ENCODE data around the gene ARL15.

Gene ARL15

GRCh38 chr5:54295651-54296276 lies 14.6 kb downstream of the ARL15 start:
- H3K4me1 ChIP-seq (ENCODE audit: insufficient read depth, low read length) = peaks cover 8% of the 10 kb centered on the region; the same call in 1 of the 2 replicates
- H3K4me3 ChIP-seq (ENCODE audit: low read length) = no peak overlapping the region
- H3K36me3 ChIP-seq (ENCODE audit: insufficient read depth, low read depth, low read length) = no peaks in the 10 kb centered on the region
- H3K27me3 ChIP-seq (ENCODE audit: insufficient read depth, low read length) = no peaks in the 10 kb centered on the region
- no peak overlapping the region for H3K9ac ChIP-seq (ENCODE audit: low read depth, low read length)
- H3K9me3 ChIP-seq (ENCODE audit: insufficient read depth, low read depth, low read length) = no peaks in the 10 kb centered on the region
- no peak overlapping the region for H3K27ac ChIP-seq (ENCODE audit: low read length)

- Histone ChIP-seq H3K9ac (ENCODE audit: low read depth, low read length) (no peak overlapping the region), H3K27me3 (ENCODE audit: insufficient read depth, low read length) (no peaks in the 10 kb centered on the region), H3K9me3 (ENCODE audit: insufficient read depth, low read depth, low read length) (no peaks in the 10 kb centered on the region), H3K4me3 (ENCODE audit: low read length) (no peak overlapping the region), H3K27ac (ENCODE audit: low read length) (no peak overlapping the region), H3K4me1 (ENCODE audit: insufficient read depth, low read length) (peaks cover 11% of the 10 kb centered on the region; the same call in 1 of the 2 replicates), H3K36me3 (ENCODE audit: insufficient read depth, low read depth, low read length) (no peaks in the 10 kb centered on the region)
Measured at GRCh38 chr5:54294097-54294667, 16.2 kb downstream of the ARL15 start.

GRCh38 chr5:54292866-54293265 lies 17.5 kb downstream of the ARL15 start:
- no peak overlapping the region for H3K4me3 ChIP-seq (ENCODE audit: low read length)
- no peak overlapping the region for H3K27ac ChIP-seq (ENCODE audit: low read length)
- no peaks in the 10 kb centered on the region for H3K27me3 ChIP-seq (ENCODE audit: insufficient read depth, low read length)
- peaks cover 11% of the 10 kb centered on the region; the same call in 1 of the 2 replicates for H3K4me1 ChIP-seq (ENCODE audit: insufficient read depth, low read length)
- no peaks in the 10 kb centered on the region for H3K36me3 ChIP-seq (ENCODE audit: insufficient read depth, low read depth, low read length)
- H3K9me3 ChIP-seq (ENCODE audit: insufficient read depth, low read depth, low read length) = no peaks in the 10 kb centered on the region
- H3K9ac ChIP-seq (ENCODE audit: low read depth, low read length) = no peak overlapping the region

- Histone ChIP-seq H3K9me3 (ENCODE audit: insufficient read depth, low read depth, low read length) (no peaks in the 10 kb centered on the region), H3K36me3 (ENCODE audit: insufficient read depth, low read depth, low read length) (no peaks in the 10 kb centered on the region), H3K4me3 (ENCODE audit: low read length) (no peak overlapping the region), H3K27me3 (ENCODE audit: insufficient read depth, low read length) (no peaks in the 10 kb centered on the region), H3K9ac (ENCODE audit: low read depth, low read length) (no peak overlapping the region), H3K27ac (ENCODE audit: low read length) (no peak overlapping the region), H3K4me1 (ENCODE audit: insufficient read depth, low read length) (peaks cover 14% of the 10 kb centered on the region; the same call in 1 of the 2 replicates)
Measured at GRCh38 chr5:54291498-54291897, 18.9 kb downstream of the ARL15 start.

GRCh38 chr5:54289769-54290168 lies 20.6 kb downstream of the ARL15 start:
- H3K9me3 ChIP-seq (ENCODE audit: insufficient read depth, low read depth, low read length) = no peaks in the 10 kb centered on the region

GRCh38 chr5:54288568-54289217 lies 21.7 kb downstream of the ARL15 start:
- Histone ChIP-seq H3K4me3 (ENCODE audit: low read length) (no peak overlapping the region), H3K27ac (ENCODE audit: low read length) (no peak overlapping the region), H3K27me3 (ENCODE audit: insufficient read depth, low read length) (no peaks in the 10 kb centered on the region), H3K9me3 (ENCODE audit: insufficient read depth, low read depth, low read length) (no peaks in the 10 kb centered on the region), H3K4me1 (ENCODE audit: insufficient read depth, low read length) (peaks cover 9% of the 10 kb centered on the region; the same call in 1 of the 2 replicates), H3K9ac (ENCODE audit: low read depth, low read length) (no peak overlapping the region), H3K36me3 (ENCODE audit: insufficient read depth, low read depth, low read length) (no peaks in the 10 kb centered on the region)

More at GRCh38 chr5:54289769-54290168, 20.6 kb downstream of the ARL15 start:
- Histone ChIP-seq H3K36me3 (ENCODE audit: insufficient read depth, low read depth, low read length) (no peaks in the 10 kb centered on the region), H3K4me1 (ENCODE audit: insufficient read depth, low read length) (peaks cover 9% of the 10 kb centered on the region; the same call in 1 of the 2 replicates), H3K27ac (ENCODE audit: low read length) (no peak overlapping the region), H3K27me3 (ENCODE audit: insufficient read depth, low read length) (no peaks in the 10 kb centered on the region), H3K4me3 (ENCODE audit: low read length) (no peak overlapping the region), H3K9ac (ENCODE audit: low read depth, low read length) (no peak overlapping the region)

GRCh38 chr5:54285686-54286085 lies 24.7 kb downstream of the ARL15 start:
- Histone ChIP-seq H3K4me3 (ENCODE audit: low read length) (no peak overlapping the region), H3K9ac (ENCODE audit: low read depth, low read length) (peak overlapping the region; percentile 14; the same call in 1 of the 2 replicates), H3K36me3 (ENCODE audit: insufficient read depth, low read depth, low read length) (no peaks in the 10 kb centered on the region), H3K27me3 (ENCODE audit: insufficient read depth, low read length) (no peaks in the 10 kb centered on the region), H3K27ac (ENCODE audit: low read length) (no peak overlapping the region), H3K9me3 (ENCODE audit: insufficient read depth, low read depth, low read length) (no peaks in the 10 kb centered on the region), H3K4me1 (ENCODE audit: insufficient read depth, low read length) (peaks cover 9% of the 10 kb centered on the region; the same call in 1 of the 2 replicates)

- Histone ChIP-seq H3K27ac (ENCODE audit: low read length) (no peak overlapping the region), H3K27me3 (ENCODE audit: insufficient read depth, low read length) (no peaks in the 10 kb centered on the region), H3K4me1 (ENCODE audit: insufficient read depth, low read length) (peaks cover 6% of the 10 kb centered on the region; the same call in 1 of the 2 replicates), H3K36me3 (ENCODE audit: insufficient read depth, low read depth, low read length) (no peaks in the 10 kb centered on the region), H3K9ac (ENCODE audit: low read depth, low read length) (no peak overlapping the region), H3K9me3 (ENCODE audit: insufficient read depth, low read depth, low read length) (no peaks in the 10 kb centered on the region), H3K4me3 (ENCODE audit: low read length) (no peak overlapping the region)
Measured at GRCh38 chr5:54284586-54284985, 25.8 kb downstream of the ARL15 start.

GRCh38 chr5:54282876-54283275 lies 27.5 kb downstream of the ARL15 start:
- Histone ChIP-seq H3K27me3 (ENCODE audit: insufficient read depth, low read length) (no peaks in the 10 kb centered on the region), H3K36me3 (ENCODE audit: insufficient read depth, low read depth, low read length) (no peaks in the 10 kb centered on the region)

GRCh38 chr5:54281960-54282692 lies 28.2 kb downstream of the ARL15 start:
- peaks cover 4% of the 10 kb centered on the region; the same call in 1 of the 2 replicates for H3K4me1 ChIP-seq (ENCODE audit: insufficient read depth, low read length)
- no peaks in the 10 kb centered on the region for H3K36me3 ChIP-seq (ENCODE audit: insufficient read depth, low read depth, low read length)
- no peak overlapping the region for H3K4me3 ChIP-seq (ENCODE audit: low read length)
- no peak overlapping the region for H3K9ac ChIP-seq (ENCODE audit: low read depth, low read length)
- H3K27me3 ChIP-seq (ENCODE audit: insufficient read depth, low read length) = no peaks in the 10 kb centered on the region
- no peak overlapping the region for H3K27ac ChIP-seq (ENCODE audit: low read length)
- H3K9me3 ChIP-seq (ENCODE audit: insufficient read depth, low read depth, low read length) = no peaks in the 10 kb centered on the region

More at GRCh38 chr5:54282876-54283275, 27.5 kb downstream of the ARL15 start:
- Histone ChIP-seq H3K4me1 (ENCODE audit: insufficient read depth, low read length) (peaks cover 6% of the 10 kb centered on the region; the same call in 1 of the 2 replicates), H3K9ac (ENCODE audit: low read depth, low read length) (no peak overlapping the region), H3K4me3 (ENCODE audit: low read length) (no peak overlapping the region), H3K9me3 (ENCODE audit: insufficient read depth, low read depth, low read length) (no peaks in the 10 kb centered on the region), H3K27ac (ENCODE audit: low read length) (no peak overlapping the region)

- no peaks in the 10 kb centered on the region for H3K36me3 ChIP-seq (ENCODE audit: insufficient read depth, low read depth, low read length)
- no peak overlapping the region for H3K27ac ChIP-seq (ENCODE audit: low read length)
- no peaks in the 10 kb centered on the region for H3K9me3 ChIP-seq (ENCODE audit: insufficient read depth, low read depth, low read length)
- H3K4me1 ChIP-seq (ENCODE audit: insufficient read depth, low read length) = no peaks in the 10 kb centered on the region; the same call in 1 of the 2 replicates
- H3K27me3 ChIP-seq (ENCODE audit: insufficient read depth, low read length) = no peaks in the 10 kb centered on the region
- no peak overlapping the region for H3K4me3 ChIP-seq (ENCODE audit: low read length)
- no peak overlapping the region for H3K9ac ChIP-seq (ENCODE audit: low read depth, low read length)
Measured at GRCh38 chr5:54279960-54280359, 30.4 kb downstream of the ARL15 start.

Measured in iPS-20b (cell line).